Measurements from ENCODE around the gene NR1H2.

The NR1H2 gene

DNA sequence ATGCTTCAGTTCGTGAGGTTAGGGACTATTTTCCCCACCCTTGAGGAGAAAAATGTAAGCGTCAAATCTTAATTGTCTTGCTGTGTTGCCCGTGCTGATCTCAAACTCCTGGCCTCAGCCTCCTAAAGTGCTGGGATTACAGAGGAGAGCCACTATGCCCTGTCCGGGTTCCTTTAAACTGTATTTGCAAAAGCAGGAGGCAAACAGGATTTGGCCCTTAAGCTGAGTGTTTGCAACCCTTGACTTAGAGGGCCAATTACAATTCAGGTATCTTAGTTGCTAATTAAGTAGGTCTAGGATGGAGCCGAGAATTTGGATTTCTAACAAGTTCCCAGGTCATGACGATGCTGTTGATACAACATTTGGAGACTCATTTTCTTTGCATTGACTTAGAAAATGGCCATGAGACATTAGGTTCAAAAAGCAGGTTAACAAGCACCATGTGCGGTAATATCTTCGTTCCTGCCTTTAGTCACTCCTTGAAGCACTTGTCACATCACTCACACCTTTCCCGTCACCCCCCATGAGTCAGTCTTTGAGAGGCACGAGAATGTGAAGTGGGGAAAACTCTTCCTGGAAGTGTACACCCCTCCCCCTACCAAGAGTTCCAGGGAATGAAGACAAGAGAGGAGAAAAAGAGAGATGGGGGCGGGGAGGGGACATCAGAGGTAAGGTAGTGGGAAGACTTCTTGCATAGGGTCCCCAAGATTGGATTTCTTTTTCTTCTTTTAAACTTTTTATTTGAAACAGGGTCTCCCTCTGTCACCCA, 13.4 kb upstream of the NR1H2 start:
- H3K4me3 ChIP-seq (ENCODE audit: low read depth, low read length): no peak overlapping the region
- no peak for TF ChIP-seq CTCF (IDR thresholded peaks at IDR 0.05; ENCODE audit: low read depth, low read length)

- TF ChIP-seq CTCF (IDR thresholded peaks at IDR 0.05; ENCODE audit: low read depth, low read length): no peak
- no peak within 1 kb of the TSS for H3K4me3 ChIP-seq (ENCODE audit: low read depth, low read length)
Measured at GRCh38 chr19:50365434-50366306, 10.6 kb upstream of the NR1H2 start, which contains the start of gene NAPSA. Gene NAPSA (minus strand): TSS chr19:50365639. CDS start chr19:50365621, 18 bp downstream.

GRCh38 chr19:50368649-50369570, 7.3 kb upstream of the NR1H2 start:
- peak overlapping the region; percentile 56 for H3K4me3 ChIP-seq (ENCODE audit: low read depth, low read length)
- TF ChIP-seq CTCF (IDR thresholded peaks at IDR 0.05; ENCODE audit: low read depth, low read length): peak; percentile 80

DNA sequence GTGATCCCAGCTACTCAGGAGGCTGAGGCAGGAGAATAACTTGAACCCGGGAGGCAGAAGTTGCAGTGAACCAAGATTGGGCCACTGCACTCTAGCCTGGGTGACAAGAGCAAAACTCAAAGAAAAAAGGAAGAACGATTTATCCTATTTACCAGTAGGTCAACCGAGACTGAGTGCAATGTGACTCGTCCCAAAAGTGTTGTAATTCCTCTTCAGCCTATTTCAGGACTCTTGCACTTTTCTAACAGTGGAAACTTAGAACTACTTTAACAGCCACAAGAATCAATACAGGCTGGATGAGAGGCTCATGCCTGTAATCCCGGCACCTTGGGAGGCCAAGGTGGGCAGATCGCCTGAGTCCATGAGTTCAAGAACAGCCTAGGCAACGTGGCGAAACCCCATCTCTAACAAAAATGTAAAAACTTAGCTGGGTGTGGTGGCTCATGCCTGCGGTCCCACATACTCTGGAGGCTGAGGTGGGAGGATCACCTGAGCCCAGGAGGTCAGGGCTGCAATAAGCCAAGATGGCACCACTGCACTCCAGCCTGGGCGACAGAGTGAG, 4.3 kb upstream of the NR1H2 start:
- no peak for TF ChIP-seq CTCF (IDR thresholded peaks at IDR 0.05; ENCODE audit: low read depth, low read length)
- no peak overlapping the region for H3K4me3 ChIP-seq (ENCODE audit: low read depth, low read length)

DNA sequence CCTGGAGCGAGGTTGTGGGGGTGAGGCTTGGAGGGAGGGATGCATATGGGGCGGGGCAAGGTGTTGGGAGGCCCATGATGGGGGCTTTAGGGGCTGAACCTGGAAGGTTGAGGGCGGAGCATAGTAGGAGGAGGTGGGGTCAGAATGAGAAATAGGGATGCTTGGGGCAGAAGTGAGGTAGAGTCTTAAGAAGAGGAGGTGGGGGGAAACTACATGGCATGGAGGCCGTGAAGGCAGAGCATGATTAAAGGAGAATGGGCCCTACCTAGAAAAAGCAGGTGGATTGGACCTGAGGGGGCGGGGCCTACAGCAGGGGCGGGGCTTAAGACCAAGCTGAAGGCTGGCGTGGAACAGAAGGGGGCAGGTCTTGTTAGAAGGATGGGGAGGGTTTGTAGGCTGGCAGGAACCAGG, 799 bp downstream of the NR1H2 start:
- peak overlapping the region; percentile 37; the same call in 1 of the 2 replicates for H3K4me3 ChIP-seq (ENCODE audit: low read depth, low read length)
- no peak for TF ChIP-seq CTCF (IDR thresholded peaks at IDR 0.05; ENCODE audit: low read depth, low read length)

GRCh38 chr19:50377517-50377916, 1.3 kb downstream of the NR1H2 start:
- no peak for TF ChIP-seq CTCF (IDR thresholded peaks at IDR 0.05; ENCODE audit: low read depth, low read length)
- no peak overlapping the region for H3K4me3 ChIP-seq (ENCODE audit: low read depth, low read length)
